Mononuclear cell (primary cell): ENCODE measurements around the gene PIGR. TPM values are rescaled to one million over a fixed set of nuclear protein-coding genes. Genes with fewer than 3 reads are reported as not detected.

Experiments used
- H3K27me3 ChIP-seq: 2 replicates; pipeline ENCODE4 v1.6.0; 2011; ENCODE audit warnings: low read length, control low read depth; ENCODE audit not compliant: insufficient read depth
- H3K4me1 ChIP-seq: 2 replicates; pipeline ENCODE4 v1.5.1; 2011; ENCODE audit warnings: mild to moderate bottlenecking, low read length, control low read depth; ENCODE audit not compliant: insufficient read depth
- H3K4me3 ChIP-seq: 2 replicates; pipeline ENCODE4 v1.5.1; 2011; ENCODE audit warnings: mild to moderate bottlenecking, low read length, moderate library complexity
- H3K9me3 ChIP-seq: 2 replicates; pipeline ENCODE4 v1.5.1; 2011; ENCODE audit warnings: low read depth, mild to moderate bottlenecking, control low read depth, low read length
- total RNA-seq: library from RNA; depleted of rRNA; stranded (reverse); fragments of >200 nt; gene quantifications from one replicate; pipeline ENCODE4 v1.2.3, GENCODE V29; 2012

PIGR gene
- total RNA-seq, 1 donor, result not detected

DNA sequence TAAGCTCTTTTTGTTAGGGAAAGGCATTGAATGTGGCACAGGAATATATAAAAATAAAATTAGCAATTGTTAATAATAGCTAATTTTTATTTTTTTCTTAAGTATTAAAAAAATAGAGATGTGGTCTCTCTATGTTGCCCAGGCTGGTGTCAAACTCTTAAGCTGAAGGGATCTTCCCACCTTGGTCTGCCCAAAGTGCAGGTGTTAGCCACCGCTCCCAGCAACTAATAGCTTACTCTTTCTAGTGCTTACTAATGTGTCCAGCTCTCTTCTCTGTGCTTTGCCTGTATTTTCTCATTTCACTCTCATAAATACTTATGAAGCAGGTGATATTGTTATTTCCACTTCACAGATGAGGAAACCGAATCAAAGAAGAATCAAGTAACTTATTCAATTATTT lies 62.4 kb downstream of the PIGR start:
- peaks cover 9% of the 10 kb centered on the region for H3K9me3 ChIP-seq
- H3K4me3 ChIP-seq, result no peak overlapping the region
- no peaks in the 10 kb centered on the region for H3K27me3 ChIP-seq
- H3K4me1 ChIP-seq, result no peaks in the 10 kb centered on the region

DNA sequence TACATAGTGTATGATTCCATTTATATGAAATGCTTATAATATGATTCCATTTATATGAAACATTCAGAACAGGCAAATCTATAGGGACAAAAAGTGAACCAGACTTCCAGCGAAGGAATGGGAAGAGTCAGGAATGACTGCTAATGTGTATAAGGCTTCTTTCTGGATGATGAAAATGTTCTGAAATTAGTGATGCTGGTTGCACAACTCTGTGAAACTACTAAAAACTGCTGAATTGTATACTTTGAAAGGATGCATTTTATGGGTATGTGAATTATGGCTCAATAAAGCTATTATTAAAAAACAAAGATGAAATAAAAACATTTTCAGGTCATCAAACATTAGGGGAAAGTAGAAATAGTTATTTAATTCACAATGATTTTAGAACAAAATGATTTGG lies 63.1 kb downstream of the PIGR start:
- H3K9me3 ChIP-seq, result peaks cover 16% of the 10 kb centered on the region
- no peak overlapping the region for H3K4me3 ChIP-seq
- H3K4me1 ChIP-seq, result no peaks in the 10 kb centered on the region
- H3K27me3 ChIP-seq, result no peaks in the 10 kb centered on the region

DNA sequence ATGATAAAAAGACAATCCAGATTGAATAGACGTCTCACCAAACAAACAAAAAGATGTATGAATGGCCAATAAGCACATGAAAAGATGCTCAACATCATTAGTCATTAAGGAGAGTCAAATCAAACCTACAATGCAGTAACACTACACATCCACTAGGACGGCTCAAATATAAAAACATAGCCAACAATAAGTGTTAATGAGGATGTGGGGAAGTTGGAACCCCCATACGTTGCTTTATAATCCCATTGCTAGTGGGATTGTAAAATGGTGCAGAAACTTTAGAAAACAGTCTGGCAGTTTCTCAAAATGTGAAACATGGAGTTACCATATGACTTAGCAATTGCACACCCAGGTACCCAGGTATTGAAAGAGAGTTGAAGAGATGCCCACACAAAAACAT lies 63.7 kb downstream of the PIGR start:
- peaks cover 22% of the 10 kb centered on the region for H3K9me3 ChIP-seq
- no peaks in the 10 kb centered on the region for H3K4me1 ChIP-seq
- no peaks in the 10 kb centered on the region for H3K27me3 ChIP-seq
- H3K4me3 ChIP-seq, result no peak overlapping the region

DNA sequence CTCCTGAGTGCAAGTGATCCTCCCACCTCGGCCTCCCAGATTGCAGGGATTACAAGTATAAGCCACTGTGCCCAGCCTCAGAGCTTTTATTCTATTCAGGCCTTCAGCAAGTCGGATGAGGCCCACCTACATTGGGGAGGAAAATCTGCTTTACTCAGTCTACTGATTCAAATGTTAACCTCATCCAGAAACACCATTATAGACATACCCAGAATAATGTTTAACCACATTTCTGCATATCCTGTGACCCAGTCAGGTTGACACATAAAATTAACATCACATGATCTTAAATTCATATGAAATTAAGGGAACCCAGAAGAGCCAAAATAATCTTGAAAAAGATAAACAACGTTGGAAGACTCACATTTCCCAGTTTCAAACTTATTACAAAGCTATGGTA lies 66.0 kb downstream of the PIGR start:
- H3K4me1 ChIP-seq, result no peaks in the 10 kb centered on the region
- H3K27me3 ChIP-seq, result no peaks in the 10 kb centered on the region
- H3K9me3 ChIP-seq, result peaks cover 34% of the 10 kb centered on the region
- H3K4me3 ChIP-seq, result no peak overlapping the region

Other genes with a start within 250 kb of the PIGR start
- gene IL19, start 175.7 kb downstream of the PIGR start, total RNA-seq, result 0.10 TPM
- gene IL10, start 174.0 kb downstream of the PIGR start, total RNA-seq, result 5.0 TPM
- not detected for gene IL20, start 80.8 kb downstream of the PIGR start, total RNA-seq
- gene IL24, start 49.0 kb downstream of the PIGR start, total RNA-seq, result 0.10 TPM
- gene FCMR, start 24.5 kb downstream of the PIGR start, total RNA-seq, result 117 TPM
- not detected for gene FCAMR, start 24.0 kb upstream of the PIGR start, total RNA-seq
- gene C1orf116, start 86.3 kb upstream of the PIGR start, total RNA-seq, result 0.63 TPM
- 44.5 TPM for gene YOD1, start 104.7 kb upstream of the PIGR start, total RNA-seq
- gene PFKFB2, start 106.8 kb upstream of the PIGR start, total RNA-seq, result 5.1 TPM
- gene C4BPB, start 142.4 kb upstream of the PIGR start, total RNA-seq, result 0.84 TPM
- gene C4BPA, start 157.8 kb upstream of the PIGR start, total RNA-seq, result 0.10 TPM